ENCODE data around the gene MAP2K3.
"Not testable (repeated sequence)": the region's sequence is repeated elsewhere in the genome, so short reads cannot be mapped to it uniquely, and the experiment has no call there.

GRCh38 chr17:21341925-21342540, 57.5 kb downstream of the MAP2K3 start:
- not testable (repeated sequence) for TF ChIP-seq CTCF (IDR thresholded peaks at IDR 0.05); POLR2A (IDR thresholded peaks at IDR 0.05); EP300 (IDR thresholded peaks at IDR 0.05; ENCODE audit: low read depth)

Measured in transverse colon (tissue), 3 donors.